Measurements from ENCODE around the gene VOPP1.

DNA sequence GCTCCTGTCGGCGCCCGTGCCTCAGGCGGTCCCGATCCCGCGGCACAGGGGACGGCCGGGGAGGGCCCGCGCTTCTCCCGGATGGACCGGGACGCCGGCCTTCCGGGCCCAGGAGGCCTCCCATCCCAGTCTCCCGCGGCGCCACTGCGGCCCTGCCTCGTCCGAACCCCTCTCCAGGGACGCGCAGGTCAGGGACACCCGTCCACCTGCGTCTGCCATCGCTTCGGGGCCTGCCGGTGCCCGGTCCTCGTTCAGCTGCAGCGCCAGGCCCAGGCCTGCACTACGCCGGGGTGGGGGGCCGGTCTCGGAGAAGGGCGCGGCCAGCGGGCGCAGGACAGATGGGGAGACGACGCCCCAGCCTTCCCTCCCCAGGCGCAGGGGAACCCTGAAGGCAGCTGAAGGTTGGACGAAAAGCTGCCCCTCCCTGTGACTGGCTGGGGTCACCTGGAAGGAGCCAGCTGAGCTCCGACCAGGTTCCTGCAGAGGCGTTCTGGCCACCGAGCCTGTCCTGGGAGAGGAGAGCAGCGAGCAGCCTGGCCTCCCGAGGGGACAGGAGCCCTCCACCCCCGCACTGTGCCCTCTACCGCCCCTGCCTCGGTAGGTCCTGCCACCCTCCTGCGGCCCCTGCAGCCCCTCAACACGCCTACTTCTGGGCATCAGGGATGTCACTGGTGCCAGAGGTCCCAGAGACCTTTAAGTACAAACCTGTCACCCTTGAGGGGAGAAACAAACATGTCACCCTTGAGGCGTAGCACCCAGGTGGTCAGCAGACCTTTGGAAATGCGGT is 122.9 kb downstream of the VOPP1 start:
- TF ChIP-seq GABPB1 (CRISPR knock-in tag; IDR thresholded peaks at IDR 0.05) (no peak), ZNF671 (CRISPR knock-in tag; IDR thresholded peaks at IDR 0.05) (no peak)
- TF ChIP-seq, protein P1, sequence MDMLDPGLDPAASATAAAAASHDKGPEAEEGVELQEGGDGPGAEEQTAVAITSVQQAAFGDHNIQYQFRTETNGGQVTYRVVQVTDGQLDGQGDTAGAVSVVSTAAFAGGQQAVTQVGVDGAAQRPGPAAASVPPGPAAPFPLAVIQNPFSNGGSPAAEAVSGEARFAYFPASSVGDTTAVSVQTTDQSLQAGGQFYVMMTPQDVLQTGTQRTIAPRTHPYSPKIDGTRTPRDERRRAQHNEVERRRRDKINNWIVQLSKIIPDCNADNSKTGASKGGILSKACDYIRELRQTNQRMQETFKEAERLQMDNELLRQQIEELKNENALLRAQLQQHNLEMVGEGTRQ (CRISPR knock-in tag; IDR thresholded peaks at IDR 0.05) = no peak
- TF ChIP-seq, protein P2, sequence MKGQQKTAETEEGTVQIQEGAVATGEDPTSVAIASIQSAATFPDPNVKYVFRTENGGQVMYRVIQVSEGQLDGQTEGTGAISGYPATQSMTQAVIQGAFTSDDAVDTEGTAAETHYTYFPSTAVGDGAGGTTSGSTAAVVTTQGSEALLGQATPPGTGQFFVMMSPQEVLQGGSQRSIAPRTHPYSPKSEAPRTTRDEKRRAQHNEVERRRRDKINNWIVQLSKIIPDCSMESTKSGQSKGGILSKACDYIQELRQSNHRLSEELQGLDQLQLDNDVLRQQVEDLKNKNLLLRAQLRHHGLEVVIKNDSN (CRISPR knock-in tag; IDR thresholded peaks at IDR 0.05) = no peak
- TF ChIP-seq, protein P3, sequence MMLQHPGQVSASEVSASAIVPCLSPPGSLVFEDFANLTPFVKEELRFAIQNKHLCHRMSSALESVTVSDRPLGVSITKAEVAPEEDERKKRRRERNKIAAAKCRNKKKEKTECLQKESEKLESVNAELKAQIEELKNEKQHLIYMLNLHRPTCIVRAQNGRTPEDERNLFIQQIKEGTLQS (CRISPR knock-in tag; conservative IDR thresholded peaks at IDR 0.05) = no peak
- TF ChIP-seq, protein P4, sequence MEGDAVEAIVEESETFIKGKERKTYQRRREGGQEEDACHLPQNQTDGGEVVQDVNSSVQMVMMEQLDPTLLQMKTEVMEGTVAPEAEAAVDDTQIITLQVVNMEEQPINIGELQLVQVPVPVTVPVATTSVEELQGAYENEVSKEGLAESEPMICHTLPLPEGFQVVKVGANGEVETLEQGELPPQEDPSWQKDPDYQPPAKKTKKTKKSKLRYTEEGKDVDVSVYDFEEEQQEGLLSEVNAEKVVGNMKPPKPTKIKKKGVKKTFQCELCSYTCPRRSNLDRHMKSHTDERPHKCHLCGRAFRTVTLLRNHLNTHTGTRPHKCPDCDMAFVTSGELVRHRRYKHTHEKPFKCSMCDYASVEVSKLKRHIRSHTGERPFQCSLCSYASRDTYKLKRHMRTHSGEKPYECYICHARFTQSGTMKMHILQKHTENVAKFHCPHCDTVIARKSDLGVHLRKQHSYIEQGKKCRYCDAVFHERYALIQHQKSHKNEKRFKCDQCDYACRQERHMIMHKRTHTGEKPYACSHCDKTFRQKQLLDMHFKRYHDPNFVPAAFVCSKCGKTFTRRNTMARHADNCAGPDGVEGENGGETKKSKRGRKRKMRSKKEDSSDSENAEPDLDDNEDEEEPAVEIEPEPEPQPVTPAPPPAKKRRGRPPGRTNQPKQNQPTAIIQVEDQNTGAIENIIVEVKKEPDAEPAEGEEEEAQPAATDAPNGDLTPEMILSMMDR (IDR thresholded peaks at IDR 0.05) = no peak

Data from WTC11 (cell line).